C4-2B (cell line): ENCODE results near the gene SCPEP1.

Experiments
- ZFX ChIP-seq: fragments of 450-650 bp; IDR thresholded peaks from 2 replicates; pipeline ENCODE4 v1.6.1; 2017
- TF ChIP-seq, protein P1 (sequence below): fragments of 450-650 bp; conservative IDR thresholded peaks from 2 replicates; pipeline ENCODE4 v1.5.1; 2017; ENCODE audit warnings: mild to moderate bottlenecking

DNA sequence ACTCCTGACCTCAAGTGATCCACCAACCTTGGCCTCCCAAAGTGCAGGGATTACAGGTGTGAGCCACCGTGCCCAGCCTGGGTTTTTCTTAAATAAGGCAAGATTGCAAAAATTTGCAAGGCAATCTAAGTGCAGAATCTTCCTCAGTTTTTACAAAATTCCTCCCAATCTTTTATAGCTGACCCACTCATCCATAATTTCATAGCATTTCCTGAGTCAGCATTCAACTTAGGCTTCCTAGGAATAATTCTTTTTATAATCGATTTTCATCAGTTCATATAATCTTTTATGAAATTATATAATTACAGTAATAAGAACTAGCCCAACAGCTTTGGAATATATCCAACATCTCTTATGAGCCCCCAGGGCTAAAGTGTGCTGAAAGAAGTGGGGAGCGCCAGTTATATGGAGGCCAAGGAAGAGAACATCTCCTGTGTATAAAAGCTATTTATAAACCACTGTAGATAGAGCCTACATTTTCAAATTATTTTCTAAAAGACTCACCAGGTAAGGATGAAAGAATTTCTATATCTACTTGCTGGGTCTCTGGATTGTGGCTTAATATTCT is 31.9 kb upstream of the SCPEP1 start:
- TF ChIP-seq, protein P1, sequence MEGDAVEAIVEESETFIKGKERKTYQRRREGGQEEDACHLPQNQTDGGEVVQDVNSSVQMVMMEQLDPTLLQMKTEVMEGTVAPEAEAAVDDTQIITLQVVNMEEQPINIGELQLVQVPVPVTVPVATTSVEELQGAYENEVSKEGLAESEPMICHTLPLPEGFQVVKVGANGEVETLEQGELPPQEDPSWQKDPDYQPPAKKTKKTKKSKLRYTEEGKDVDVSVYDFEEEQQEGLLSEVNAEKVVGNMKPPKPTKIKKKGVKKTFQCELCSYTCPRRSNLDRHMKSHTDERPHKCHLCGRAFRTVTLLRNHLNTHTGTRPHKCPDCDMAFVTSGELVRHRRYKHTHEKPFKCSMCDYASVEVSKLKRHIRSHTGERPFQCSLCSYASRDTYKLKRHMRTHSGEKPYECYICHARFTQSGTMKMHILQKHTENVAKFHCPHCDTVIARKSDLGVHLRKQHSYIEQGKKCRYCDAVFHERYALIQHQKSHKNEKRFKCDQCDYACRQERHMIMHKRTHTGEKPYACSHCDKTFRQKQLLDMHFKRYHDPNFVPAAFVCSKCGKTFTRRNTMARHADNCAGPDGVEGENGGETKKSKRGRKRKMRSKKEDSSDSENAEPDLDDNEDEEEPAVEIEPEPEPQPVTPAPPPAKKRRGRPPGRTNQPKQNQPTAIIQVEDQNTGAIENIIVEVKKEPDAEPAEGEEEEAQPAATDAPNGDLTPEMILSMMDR: no peak
- no peak for TF ChIP-seq ZFX
